ENCODE results near the gene TTLL11.
A peak's percentile ranks its signal among the peaks of the same experiment; 100 is the strongest.

Gene TTLL11, protein sequence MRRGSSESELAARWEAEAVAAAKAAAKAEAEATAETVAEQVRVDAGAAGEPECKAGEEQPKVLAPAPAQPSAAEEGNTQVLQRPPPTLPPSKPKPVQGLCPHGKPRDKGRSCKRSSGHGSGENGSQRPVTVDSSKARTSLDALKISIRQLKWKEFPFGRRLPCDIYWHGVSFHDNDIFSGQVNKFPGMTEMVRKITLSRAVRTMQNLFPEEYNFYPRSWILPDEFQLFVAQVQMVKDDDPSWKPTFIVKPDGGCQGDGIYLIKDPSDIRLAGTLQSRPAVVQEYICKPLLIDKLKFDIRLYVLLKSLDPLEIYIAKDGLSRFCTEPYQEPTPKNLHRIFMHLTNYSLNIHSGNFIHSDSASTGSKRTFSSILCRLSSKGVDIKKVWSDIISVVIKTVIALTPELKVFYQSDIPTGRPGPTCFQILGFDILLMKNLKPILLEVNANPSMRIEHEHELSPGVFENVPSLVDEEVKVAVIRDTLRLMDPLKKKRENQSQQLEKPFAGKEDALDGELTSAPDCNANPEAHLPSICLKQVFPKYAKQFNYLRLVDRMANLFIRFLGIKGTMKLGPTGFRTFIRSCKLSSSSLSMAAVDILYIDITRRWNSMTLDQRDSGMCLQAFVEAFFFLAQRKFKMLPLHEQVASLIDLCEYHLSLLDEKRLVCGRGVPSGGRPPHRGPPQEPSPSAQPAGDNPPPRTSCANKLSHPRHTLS

GRCh38 chr9:122092611-122093506 is at the start of gene TTLL11:
TSS of gene TTLL11 (minus strand) at chr9:122093308. CDS start at chr9:122093148, 160 bp downstream.
- TF ChIP-seq, protein P1, sequence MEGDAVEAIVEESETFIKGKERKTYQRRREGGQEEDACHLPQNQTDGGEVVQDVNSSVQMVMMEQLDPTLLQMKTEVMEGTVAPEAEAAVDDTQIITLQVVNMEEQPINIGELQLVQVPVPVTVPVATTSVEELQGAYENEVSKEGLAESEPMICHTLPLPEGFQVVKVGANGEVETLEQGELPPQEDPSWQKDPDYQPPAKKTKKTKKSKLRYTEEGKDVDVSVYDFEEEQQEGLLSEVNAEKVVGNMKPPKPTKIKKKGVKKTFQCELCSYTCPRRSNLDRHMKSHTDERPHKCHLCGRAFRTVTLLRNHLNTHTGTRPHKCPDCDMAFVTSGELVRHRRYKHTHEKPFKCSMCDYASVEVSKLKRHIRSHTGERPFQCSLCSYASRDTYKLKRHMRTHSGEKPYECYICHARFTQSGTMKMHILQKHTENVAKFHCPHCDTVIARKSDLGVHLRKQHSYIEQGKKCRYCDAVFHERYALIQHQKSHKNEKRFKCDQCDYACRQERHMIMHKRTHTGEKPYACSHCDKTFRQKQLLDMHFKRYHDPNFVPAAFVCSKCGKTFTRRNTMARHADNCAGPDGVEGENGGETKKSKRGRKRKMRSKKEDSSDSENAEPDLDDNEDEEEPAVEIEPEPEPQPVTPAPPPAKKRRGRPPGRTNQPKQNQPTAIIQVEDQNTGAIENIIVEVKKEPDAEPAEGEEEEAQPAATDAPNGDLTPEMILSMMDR (IDR thresholded peaks at IDR 0.05; ENCODE audit: low read depth, low read length, missing control alignments) = no peak
- H3K4me3 ChIP-seq (ENCODE audit: low read depth, low read length) = peak within 1 kb of the TSS; percentile 88
- peak; percentile 67 for DNase-seq (ENCODE audit: low read depth)

DNA sequence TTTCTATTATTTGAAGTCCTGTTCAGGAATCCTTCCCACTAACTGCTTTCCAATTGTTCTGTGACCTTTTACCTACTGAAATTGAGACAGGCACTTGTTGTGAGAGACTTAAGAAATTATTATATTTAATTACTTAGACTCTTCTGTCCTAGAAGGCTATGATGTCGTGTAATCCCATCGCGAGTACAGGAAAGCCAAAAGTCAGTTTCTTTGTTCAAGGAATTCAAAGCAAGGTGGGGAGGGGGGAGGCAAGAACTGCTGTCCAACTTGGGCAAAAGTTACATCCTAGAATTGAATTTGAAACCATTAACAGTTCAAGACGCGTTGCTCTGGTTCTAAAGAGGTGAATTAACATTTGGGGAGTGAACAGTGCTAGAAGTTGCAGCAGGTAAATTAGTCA is 48.6 kb upstream of the TTLL11 start:
- TF ChIP-seq, protein P1 (IDR thresholded peaks at IDR 0.05; ENCODE audit: low read depth, low read length, missing control alignments) = no peak
- no peak for DNase-seq (ENCODE audit: low read depth)
- H3K4me3 ChIP-seq (ENCODE audit: low read depth, low read length) = no peak overlapping the region

GRCh38 chr9:122140368-122141193 is 47.5 kb upstream of the TTLL11 start:
- H3K4me3 ChIP-seq (ENCODE audit: low read depth, low read length) = no peak overlapping the region
- TF ChIP-seq, protein P1 (IDR thresholded peaks at IDR 0.05; ENCODE audit: low read depth, low read length, missing control alignments) = no peak
- no peak for DNase-seq (ENCODE audit: low read depth)

DNA sequence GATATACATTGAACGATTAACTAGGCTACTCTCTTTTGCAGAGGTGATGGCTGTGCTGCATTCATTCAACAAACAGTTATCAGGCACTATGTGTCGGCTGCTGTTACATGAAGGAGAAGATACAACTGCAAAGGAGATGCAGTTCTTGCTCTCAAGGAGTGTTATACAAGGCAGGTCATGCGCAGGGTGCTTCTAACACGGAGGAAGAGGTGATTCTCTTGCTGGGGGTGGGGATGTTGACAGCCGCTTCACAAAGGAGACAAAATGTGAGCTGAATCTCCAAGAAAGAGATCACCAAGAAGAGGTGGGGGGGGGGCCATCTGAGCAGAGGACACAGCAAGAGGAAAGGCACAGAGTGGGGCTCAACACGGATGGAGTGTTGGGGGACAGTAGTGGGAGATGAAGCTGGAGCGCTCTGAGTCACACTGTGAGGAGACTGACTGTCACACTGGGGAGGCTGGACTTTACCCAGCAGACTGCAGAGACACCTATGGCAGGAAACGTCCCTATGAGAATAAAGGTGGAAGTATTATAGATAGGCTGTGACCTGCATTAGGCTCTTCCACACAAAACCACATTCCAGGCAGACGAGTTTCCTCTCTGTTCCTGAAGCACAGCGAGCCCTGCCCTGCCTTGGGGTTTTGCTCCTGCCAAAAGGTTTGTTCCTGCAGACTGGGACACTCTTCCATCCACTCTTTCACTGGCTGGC is 45.6 kb upstream of the TTLL11 start:
- TF ChIP-seq, protein P1 (IDR thresholded peaks at IDR 0.05; ENCODE audit: low read depth, low read length, missing control alignments) = no peak
- H3K4me3 ChIP-seq (ENCODE audit: low read depth, low read length) = no peak overlapping the region

DNA sequence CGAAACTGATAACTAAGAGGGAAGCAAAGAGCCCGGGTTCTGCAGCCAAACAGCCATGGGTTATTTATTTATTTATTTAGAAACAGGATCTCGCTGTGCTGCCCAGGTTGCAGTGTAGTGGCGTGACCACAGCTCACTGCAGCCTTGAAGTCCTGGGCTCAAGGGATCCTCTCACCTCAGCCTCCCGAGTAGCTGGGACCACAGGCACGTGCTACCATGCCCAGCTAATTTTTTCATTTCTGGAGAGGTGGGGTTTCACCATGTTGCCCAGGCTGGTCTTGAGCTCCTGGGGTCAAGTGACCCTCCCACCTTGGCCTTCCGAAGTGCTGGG is 42.4 kb upstream of the TTLL11 start:
- TF ChIP-seq, protein P1 (IDR thresholded peaks at IDR 0.05; ENCODE audit: low read depth, low read length, missing control alignments) = no peak
- no peak for DNase-seq (ENCODE audit: low read depth)
- H3K4me3 ChIP-seq (ENCODE audit: low read depth, low read length) = no peak overlapping the region

More for the DNA sequence above, 45.6 kb upstream of the TTLL11 start:
- DNase-seq (ENCODE audit: low read depth) = no peak

Data from GM12864 (cell line).